Measurements from ENCODE around the gene PAX2. TPM values are rescaled to one million over a fixed set of nuclear protein-coding genes. Genes with fewer than 3 reads are reported as not detected.

Gene PAX2
- total and polyA plus RNA-seq, 12 donors = 0.07 to 0.25 (median 0.10) TPM; not detected in 8

DNA sequence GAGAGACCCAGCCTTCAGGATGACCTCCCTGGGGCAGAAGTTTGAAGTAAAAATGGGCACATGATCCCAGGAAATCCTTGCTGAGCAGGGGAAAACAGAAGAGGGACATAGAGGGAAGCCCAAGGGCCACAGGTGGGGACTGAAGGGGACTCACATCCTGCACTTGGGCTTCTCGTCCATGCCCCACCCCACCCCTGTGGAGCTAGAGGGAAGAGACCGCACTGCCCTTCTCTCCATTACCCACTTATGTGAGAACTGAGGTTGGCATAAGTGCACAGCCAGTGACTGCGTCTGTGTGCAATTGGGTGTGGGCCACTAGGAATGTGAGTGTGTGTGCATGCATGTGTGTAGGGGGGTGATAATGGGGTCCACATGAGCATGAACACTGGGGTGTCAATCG lies 124.0 kb downstream of the PAX2 start:
- no peaks in the 10 kb centered on the region for H3K36me3 ChIP-seq (replicated peaks in 1 of 2)
- no peaks in the 10 kb centered on the region for H3K9me3 ChIP-seq (replicated peaks in 1 of 3)
- intact Hi-C loops (cut with DNase I) = no loop called here
- H3K27me3 ChIP-seq = no peaks in the 10 kb centered on the region
- 82 to 93% (median 84%) methylated on average over 3 to 4 of the region's 4 CpGs for WGBS, 4 donors
- no peak overlapping the region for H3K4me3 ChIP-seq
- no peaks in the 10 kb centered on the region for H3K4me1 ChIP-seq (replicated peaks in 1 of 2)
- H3K27ac ChIP-seq = no peak overlapping the region
- no peak for DNase-seq
- TF ChIP-seq, protein P1, sequence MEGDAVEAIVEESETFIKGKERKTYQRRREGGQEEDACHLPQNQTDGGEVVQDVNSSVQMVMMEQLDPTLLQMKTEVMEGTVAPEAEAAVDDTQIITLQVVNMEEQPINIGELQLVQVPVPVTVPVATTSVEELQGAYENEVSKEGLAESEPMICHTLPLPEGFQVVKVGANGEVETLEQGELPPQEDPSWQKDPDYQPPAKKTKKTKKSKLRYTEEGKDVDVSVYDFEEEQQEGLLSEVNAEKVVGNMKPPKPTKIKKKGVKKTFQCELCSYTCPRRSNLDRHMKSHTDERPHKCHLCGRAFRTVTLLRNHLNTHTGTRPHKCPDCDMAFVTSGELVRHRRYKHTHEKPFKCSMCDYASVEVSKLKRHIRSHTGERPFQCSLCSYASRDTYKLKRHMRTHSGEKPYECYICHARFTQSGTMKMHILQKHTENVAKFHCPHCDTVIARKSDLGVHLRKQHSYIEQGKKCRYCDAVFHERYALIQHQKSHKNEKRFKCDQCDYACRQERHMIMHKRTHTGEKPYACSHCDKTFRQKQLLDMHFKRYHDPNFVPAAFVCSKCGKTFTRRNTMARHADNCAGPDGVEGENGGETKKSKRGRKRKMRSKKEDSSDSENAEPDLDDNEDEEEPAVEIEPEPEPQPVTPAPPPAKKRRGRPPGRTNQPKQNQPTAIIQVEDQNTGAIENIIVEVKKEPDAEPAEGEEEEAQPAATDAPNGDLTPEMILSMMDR (IDR thresholded peaks at IDR 0.05) = no peak
- TF ChIP-seq POLR2A (IDR thresholded peaks at IDR 0.05) = no peak

DNA sequence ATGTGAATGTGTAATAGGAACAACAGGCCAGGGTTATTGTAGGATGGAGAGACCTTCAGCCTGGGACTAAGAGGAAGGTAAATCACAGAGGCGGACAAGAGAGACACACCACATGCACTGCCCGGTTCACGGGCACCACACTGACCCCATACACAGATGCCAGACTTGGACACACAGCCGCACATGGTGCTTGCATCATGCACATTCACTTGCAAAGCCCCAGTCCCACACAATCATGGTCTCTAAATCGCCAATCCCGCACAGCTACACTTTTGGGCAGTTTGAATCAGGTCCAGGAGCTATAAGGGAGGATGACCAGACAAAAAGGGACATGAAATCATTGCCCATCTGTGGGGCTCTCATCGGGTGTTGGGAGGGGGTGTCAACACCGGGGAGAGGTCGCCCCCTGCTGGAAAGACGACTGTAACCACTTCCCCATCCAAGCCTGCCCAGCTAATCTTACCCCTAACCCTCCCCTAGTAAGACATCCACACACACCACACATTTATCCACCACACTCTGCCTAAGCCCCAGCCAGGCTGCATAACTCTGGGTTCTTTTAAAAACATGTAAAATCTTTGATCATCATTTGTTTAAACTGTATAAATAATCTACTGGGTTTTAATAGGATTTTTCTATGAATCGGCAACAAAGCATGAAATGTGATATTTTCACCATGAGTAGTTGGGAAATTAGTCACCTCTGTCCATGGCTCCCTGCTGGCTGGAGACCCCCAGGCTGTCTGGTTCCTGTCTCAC lies 126.8 kb downstream of the PAX2 start:
- peak in 3 of 7 donors; percentile 40 to 46 (median 44) for DNase-seq
- H3K9me3 ChIP-seq (replicated peaks in 1 of 3) = no peaks in the 10 kb centered on the region
- no peak overlapping the region for H3K27ac ChIP-seq
- no peak for TF ChIP-seq POLR2A (IDR thresholded peaks at IDR 0.05)
- TF ChIP-seq, protein P1 (IDR thresholded peaks at IDR 0.05) = peak in 5 of 6 experiments; percentile 26 to 45 (median 42)
- no peaks in the 10 kb centered on the region for H3K4me1 ChIP-seq (replicated peaks in 1 of 2)
- no peaks in the 10 kb centered on the region for H3K36me3 ChIP-seq (replicated peaks in 1 of 2)
- WGBS, 4 donors = 55 to 59% (median 58%) methylated on average over 11 of the region's 11 CpGs
- no peaks in the 10 kb centered on the region for H3K27me3 ChIP-seq
- intact Hi-C loops (cut with DNase I) = loop anchor here in 1 of 2 donors (10.0 kb wide), 3 partner anchors 127 to 307 kb away; partner anchors contain the start of gene PAX2
- no peak overlapping the region for H3K4me3 ChIP-seq

DNA sequence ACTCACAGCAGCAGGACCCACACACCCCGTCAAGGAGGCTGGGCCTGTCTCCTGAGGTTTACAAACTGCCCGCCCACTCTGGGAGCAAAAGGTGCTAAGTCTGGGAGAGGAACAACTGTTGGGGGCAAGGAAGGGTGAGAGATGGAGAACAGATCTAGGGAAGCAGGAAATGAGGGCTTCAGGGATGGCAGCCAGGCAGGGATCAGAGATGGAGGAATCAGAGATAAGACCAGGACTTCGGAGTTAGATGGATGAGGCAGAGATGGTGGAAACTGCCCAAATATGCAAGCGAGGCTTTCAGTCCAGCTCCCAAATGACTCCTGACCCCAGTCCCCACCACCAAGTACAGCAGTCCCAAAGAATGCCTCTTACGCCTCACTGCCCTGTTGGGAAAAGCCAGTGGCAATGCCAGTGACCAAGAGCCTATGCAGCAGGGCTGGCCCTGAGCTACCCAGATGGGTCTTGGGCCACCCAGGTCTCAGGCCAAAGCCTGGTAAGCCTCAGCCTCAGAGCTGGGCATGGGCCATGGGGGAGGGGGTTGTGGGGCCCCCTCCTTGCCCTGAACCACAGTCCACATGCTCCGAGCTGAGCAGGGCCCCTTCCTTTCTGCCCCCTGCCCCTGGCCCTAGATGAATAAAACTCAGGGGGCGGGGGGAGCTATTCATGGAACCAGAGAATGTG lies 127.9 kb downstream of the PAX2 start:
- intact Hi-C loops (cut with DNase I) = loop anchor here in 1 of 2 donors (10.0 kb wide), 3 partner anchors 128 to 308 kb away; partner anchors contain the start of gene PAX2
- Histone ChIP-seq H3K9me3 (replicated peaks in 1 of 3) (no peaks in the 10 kb centered on the region), H3K27me3 (no peaks in the 10 kb centered on the region), H3K27ac (no peak overlapping the region), H3K36me3 (replicated peaks in 1 of 2) (no peaks in the 10 kb centered on the region), H3K4me1 (replicated peaks in 1 of 2) (no peaks in the 10 kb centered on the region), H3K4me3 (no peak overlapping the region)
- no peak for TF ChIP-seq POLR2A (IDR thresholded peaks at IDR 0.05)
- TF ChIP-seq, protein P1 (IDR thresholded peaks at IDR 0.05) = no peak
- no peak for DNase-seq
- WGBS, 4 donors = 66 to 78% (median 73%) methylated on average over 5 to 7 of the region's 7 CpGs

- H3K9me3 ChIP-seq (replicated peaks in 1 of 3) = no peaks in the 10 kb centered on the region
- no peaks in the 10 kb centered on the region for H3K27me3 ChIP-seq
- no peak for DNase-seq
- TF ChIP-seq, protein P1 (IDR thresholded peaks at IDR 0.05) = no peak
- TF ChIP-seq POLR2A (IDR thresholded peaks at IDR 0.05) = no peak
- no peaks in the 10 kb centered on the region for H3K36me3 ChIP-seq (replicated peaks in 1 of 2)
- intact Hi-C loops (cut with DNase I) = loop anchor here in 1 of 2 donors (10.0 kb wide), 3 partner anchors 129 to 309 kb away; partner anchors contain the start of gene PAX2
- H3K27ac ChIP-seq = no peak overlapping the region
- no peak overlapping the region for H3K4me3 ChIP-seq
- WGBS, 4 donors = 56 to 78% (median 73%) methylated on average over 3 to 14 of the region's 14 CpGs
- no peaks in the 10 kb centered on the region for H3K4me1 ChIP-seq (replicated peaks in 1 of 2)
Measured at GRCh38 chr10:100873827-100874326, 128.5 kb downstream of the PAX2 start.

Data from adrenal gland (tissue), 12 donors.